Measurements from ENCODE around the gene CCDC171.
"Not testable (repeated sequence)": the region's sequence is repeated elsewhere in the genome, so short reads cannot be mapped to it uniquely, and the experiment has no call there.

CCDC171 gene

DNA sequence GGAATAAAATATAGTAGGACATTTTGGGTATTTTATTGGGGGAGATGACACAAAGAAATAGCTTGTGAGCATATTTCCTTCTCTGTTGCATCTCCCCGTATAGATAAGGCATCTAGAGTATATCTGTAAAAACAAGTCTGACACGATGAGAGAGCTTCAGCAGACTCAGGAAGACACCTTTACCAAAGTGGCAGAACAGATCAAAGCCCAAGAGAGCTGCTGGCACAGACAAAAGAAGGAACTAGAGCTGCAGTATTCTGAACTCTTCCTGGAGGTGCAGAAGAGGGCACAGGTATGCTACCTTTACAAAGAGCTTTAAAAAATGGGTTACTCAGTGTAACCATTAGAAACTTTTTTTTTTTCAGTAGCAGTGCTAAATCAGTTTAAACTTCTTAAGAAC, 176.7 kb downstream of the CCDC171 start:
- DNase-seq = no peak

DNA sequence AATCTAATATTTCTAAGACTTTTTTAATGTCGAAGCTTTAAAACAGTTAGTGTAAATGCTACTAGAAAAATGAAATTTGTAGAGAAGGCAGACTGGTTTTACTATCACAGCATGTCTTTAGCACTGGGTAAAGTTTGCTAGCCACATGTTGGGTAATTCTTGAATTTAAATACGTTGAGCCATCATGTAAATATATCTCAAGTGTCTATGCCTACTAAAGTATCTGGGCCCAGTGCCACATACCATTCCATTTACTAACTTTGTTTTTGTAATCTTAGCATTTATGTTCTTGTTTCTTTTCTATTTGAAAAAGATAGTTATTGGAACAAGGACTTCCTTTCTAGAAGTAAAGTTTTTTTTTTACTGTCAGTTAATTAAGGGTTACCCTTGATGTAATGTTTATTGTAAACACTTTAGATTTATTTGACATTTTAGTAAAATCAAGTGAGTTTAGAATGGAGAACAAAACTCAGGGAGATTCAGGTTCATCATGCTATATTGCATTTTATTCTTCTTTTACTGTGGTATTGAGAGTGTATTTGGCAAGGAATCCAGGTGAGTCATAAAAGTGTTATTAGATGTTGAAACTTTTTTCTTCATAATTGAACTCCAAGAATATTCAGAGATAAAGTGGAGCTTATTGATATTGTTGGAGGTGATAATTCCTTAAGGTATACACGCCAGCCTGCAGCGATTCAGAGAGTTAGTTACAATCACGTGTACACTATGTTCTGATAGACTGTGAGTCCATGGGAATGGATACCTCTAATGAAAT, 182.4 kb downstream of the CCDC171 start:
- in situ Hi-C loops (cut with HindIII; ENCODE audit: low pct_ligation_motif_present, low pct_unique_long_range_greater_than_20kb, low sequenced_read_pairs) = no loop called here
- DNase-seq = peak; percentile 33

More for the DNA sequence above, 176.7 kb downstream of the CCDC171 start:
- in situ Hi-C loops (cut with HindIII; ENCODE audit: low pct_ligation_motif_present, low pct_unique_long_range_greater_than_20kb, low sequenced_read_pairs) = no loop called here

DNA sequence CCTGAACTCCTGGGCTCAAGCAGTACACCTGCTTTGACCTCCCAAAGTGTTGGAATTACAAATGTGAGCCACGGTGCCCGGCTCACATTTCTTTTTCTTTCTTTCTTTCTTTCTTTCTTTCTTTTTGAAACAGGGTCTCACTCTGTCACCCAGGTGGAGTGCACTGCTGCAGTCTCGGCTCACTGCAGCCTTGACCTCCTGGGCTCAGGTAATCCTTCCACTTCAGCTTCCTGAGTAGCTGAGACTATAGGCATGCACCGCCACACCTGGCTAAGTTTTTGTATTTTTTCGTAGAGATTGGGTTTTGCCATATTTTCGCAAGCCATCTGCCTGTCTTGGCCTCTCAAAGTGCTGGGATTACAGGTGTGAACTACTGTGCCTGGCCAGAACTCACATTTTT, 183.7 kb downstream of the CCDC171 start:
- in situ Hi-C loops (cut with HindIII; ENCODE audit: low pct_ligation_motif_present, low pct_unique_long_range_greater_than_20kb, low sequenced_read_pairs) = no loop called here
- no peak for DNase-seq

DNA sequence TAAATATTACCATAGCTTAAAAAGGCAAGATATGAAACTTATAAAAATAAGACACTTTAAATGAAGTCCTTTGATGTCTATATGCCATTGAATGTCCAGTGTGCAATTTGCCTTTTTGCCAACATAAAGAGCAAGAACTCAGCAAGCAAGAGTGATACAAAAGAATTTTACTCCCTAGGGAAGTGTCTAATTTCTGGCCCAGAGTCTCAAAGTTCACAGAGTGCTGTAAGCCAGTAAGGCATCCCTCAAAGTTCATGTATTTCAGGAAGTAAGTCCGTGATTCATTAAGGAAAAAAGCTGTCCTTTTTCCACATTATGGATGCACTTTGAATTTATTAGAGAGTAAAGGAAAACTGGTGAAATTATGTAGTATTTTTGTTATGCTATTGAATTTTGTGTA, 185.2 kb downstream of the CCDC171 start:
- DNase-seq = no peak
- in situ Hi-C loops (cut with HindIII; ENCODE audit: low pct_ligation_motif_present, low pct_unique_long_range_greater_than_20kb, low sequenced_read_pairs) = no loop called here

DNA sequence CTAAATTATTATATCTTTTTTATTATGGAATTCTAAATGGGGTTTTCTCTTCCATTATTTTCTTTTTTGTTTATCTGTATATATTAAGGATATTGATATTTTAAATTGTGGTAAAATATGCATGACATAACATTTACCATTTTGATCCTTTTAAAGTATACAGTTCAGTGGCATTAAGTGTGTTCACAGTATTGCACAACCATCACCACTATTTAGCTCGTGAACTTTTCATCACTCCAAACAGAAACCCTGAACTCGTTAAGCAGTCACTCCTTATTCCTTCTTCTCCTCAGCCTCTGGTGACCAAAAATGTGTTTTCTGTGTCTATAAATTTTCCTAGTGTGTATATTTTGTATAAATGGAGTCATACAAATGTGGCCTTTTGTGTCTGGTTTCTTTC, 188.2 kb downstream of the CCDC171 start:
- DNase-seq = no peak

DNA sequence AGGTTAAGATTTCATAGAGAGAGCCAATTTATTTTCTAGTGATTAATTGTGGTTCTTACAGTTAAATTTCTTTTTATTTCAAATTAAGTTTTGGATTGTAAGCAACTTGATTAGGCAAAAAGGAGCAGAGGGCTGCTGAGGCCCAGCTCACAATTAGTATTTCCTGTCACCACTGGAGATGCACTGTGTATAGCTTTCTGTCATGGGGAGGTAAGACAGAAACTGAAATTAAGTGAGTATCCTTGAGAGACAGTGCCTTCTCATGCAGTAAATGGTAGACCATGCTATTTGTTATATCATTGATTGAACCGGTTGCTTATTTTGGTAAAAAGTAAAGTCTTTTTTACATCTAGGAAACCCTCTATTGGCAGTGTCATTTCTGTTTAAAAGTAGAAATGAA, 190.7 kb downstream of the CCDC171 start:
- DNase-seq = no peak
- in situ Hi-C loops (cut with HindIII; ENCODE audit: low pct_ligation_motif_present, low pct_unique_long_range_greater_than_20kb, low sequenced_read_pairs) = no loop called here

More for the DNA sequence above, 188.2 kb downstream of the CCDC171 start:
- in situ Hi-C loops (cut with HindIII; ENCODE audit: low pct_ligation_motif_present, low pct_unique_long_range_greater_than_20kb, low sequenced_read_pairs) = no loop called here

DNA sequence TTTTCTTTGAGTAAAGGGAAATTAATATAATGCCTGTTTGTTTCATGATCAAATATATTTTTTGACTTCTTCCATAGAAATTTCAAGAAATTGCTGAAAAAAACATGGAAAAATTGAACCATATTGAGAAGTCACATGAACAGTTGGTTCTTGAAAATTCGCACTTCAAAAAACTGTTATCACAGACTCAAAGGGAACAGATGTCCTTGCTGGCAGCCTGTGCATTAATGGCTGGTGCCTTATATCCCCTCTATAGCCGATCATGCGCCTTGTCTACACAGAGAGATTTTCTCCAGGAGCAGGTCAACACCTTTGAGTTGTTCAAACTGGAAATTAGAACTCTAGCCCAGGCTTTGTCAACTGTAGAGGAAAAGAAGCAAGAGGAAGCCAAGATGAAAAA, 191.4 kb downstream of the CCDC171 start:
- in situ Hi-C loops (cut with HindIII; ENCODE audit: low pct_ligation_motif_present, low pct_unique_long_range_greater_than_20kb, low sequenced_read_pairs) = no loop called here
- no peak for DNase-seq

DNA sequence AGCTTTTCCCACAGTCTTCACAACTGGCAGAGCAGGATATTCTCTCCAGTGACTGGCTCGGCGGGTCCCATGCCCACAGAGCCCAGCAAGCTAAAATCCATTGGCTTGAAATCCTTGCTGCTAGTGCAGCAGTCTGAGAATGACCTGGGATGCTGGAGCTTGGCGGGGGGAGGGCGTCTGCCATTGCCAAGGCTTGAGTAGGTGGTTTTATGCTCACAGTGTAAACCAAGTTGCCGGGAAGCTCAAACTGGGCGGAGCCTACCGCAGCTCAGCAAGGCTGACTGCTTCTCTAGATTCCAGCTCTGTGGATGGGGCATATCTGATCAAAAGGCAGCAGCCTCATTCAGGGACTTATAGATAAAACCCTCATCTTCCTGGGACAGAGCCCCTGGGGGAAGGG, 194.1 kb downstream of the CCDC171 start:
- in situ Hi-C loops (cut with HindIII; ENCODE audit: low pct_ligation_motif_present, low pct_unique_long_range_greater_than_20kb, low sequenced_read_pairs) = no loop called here
- no peak for DNase-seq

DNA sequence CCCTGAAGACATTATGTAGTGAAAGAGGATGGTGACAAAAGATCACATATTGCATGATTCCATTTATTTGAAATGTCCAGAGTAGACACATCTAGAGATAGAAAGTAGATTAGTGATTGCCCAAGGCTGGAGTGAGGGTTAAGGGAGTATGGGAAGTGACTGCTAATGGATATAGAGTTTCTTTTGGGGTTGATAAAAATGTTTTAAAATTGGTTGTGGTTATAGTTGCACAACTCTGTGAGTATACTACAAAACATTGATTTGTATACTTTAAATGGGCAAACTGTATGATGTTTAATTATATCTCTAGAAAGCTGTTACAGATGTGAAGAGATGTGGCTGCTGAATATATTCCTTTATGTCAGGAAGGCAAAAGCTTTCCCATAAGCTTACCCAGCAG, 202.8 kb downstream of the CCDC171 start:
- DNase-seq = no peak
- in situ Hi-C loops (cut with HindIII; ENCODE audit: low pct_ligation_motif_present, low pct_unique_long_range_greater_than_20kb, low sequenced_read_pairs) = no loop called here

DNA sequence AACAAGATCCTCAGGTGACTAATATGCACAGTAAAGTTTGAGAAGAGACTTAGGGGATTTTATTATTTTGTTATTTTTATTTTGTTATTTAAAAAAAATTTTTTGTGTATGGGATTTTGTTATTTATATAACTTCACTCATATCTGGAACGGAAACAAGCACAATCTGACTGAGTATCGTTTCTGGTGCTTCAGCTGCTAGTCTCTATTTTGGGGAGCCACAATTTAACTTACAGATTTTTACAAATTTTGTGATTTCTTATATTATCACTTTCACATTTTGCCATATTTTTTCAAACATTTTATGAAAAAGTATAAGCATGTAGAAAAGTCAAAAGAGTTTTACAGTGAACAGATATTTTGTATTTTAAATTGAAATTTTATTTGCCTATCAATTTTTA, 208.7 kb downstream of the CCDC171 start:
- DNase-seq = no peak
- in situ Hi-C loops (cut with HindIII; ENCODE audit: low pct_ligation_motif_present, low pct_unique_long_range_greater_than_20kb, low sequenced_read_pairs) = no loop called here

DNA sequence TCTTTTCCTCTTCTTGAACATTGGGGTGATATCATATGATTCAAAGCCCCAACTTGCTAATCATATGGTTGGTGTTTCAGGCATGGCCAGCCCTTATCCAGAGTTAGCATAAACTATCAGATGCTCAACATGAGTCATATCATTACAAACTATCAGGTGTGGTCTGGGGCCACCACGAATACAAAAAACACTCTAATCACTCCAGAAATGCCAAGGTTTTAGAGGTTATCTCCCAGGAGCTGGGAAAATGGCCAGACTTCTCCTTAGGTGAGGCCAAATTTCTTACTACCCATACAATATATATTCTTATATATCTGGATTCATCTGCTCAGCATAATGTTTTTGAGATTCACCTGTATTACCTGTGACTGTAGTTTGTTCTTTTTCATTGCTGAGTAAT, 210.5 kb downstream of the CCDC171 start:
- in situ Hi-C loops (cut with HindIII; ENCODE audit: low pct_ligation_motif_present, low pct_unique_long_range_greater_than_20kb, low sequenced_read_pairs) = no loop called here
- no peak for DNase-seq

DNA sequence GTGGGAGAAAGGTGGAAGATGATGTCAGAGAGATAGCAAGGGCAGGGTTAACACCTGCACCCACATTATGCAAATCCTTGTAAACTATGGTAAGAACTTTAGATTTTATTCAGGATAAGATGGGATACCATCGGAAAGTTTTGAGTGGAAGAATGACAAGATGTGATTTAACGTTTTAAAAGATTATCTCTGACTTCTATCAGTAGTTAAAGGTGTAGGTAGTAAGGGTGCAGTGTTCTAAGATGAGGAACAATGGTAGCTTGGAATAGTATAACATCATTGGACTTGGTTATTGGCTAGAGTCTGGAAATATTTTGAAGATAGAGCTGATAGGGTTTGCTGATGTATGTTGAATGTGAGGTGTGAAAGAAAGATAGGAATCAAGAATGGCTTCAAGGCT, 211.3 kb downstream of the CCDC171 start:
- in situ Hi-C loops (cut with HindIII; ENCODE audit: low pct_ligation_motif_present, low pct_unique_long_range_greater_than_20kb, low sequenced_read_pairs) = no loop called here
- no peak for DNase-seq

DNA sequence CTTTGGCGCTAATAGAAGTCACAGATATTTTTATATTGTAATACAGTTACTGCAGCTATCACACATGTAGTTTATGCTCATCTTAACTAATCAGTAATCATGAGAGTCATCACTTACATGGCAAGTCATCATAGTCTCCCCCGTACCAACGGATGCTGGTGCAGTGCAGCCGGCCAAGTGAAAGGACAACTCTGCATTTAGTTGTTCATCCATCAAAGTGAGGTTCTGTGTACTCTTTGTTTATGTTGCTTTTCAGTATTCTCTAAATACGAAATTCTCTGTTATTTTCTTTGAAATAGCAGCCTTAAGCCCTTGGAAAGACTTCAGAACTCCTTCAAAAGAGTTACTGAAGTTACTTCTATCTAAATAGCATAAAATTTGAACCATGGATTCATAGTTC, 216.7 kb downstream of the CCDC171 start:
- in situ Hi-C loops (cut with HindIII; ENCODE audit: low pct_ligation_motif_present, low pct_unique_long_range_greater_than_20kb, low sequenced_read_pairs) = no loop called here
- DNase-seq = no peak

DNA sequence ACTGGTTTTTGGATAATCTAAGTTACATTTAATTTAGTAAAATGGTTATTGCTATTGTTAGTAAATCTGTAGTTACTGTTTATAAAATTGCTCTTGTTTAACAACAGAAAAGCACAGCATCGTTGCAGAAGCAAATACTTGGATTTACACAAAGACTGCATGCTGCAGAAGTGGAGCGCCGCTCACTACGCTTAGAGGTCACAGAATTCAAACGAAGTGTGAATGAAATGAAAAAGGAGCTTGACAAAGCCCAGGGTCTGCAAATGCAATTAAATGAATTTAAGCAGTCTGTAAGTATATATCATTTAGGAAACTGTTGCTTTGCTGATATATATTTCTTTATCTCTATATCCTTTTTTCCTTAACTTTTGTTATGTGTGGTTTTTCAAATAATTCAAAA, 226.0 kb downstream of the CCDC171 start:
- DNase-seq = no peak
- in situ Hi-C loops (cut with HindIII; ENCODE audit: low pct_ligation_motif_present, low pct_unique_long_range_greater_than_20kb, low sequenced_read_pairs) = no loop called here

DNA sequence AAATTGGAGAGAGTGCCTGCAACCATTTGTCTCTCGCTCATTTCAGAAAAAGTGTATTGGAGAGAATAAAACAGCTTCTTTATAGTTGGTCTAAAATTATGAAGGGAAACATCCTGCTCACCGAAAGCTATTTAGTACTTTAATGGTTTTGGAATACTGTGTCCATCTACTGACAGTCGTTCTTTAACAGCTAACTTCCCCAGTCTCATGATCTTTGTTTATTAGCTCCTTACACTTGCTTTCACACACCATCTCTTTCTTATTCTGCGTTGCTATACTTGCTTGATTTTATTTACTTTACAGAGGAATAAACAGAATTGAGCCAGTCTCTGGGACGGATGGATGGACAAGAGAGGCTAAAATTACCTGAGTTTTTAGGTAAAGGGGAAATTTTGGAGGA, 229.3 kb downstream of the CCDC171 start:
- DNase-seq = no peak
- in situ Hi-C loops (cut with HindIII; ENCODE audit: low pct_ligation_motif_present, low pct_unique_long_range_greater_than_20kb, low sequenced_read_pairs) = no loop called here

DNA sequence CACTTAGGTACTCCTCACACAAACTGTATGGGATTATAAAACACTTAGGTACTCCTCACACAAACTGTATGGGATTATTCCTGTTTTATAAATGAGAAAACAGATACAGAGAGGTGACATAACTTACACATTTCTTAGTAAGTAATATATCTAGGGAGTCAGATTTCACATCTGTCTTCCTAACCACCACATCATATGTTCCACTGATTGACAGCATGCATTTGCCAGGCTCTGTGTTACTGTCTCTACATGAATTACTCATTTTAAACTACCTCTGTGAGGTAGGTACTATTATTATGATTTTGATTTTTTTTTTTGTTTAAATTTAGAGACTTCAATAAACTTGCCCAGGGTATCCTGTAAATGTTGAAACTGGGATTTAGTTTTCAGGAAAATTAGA, 232.7 kb downstream of the CCDC171 start:
- in situ Hi-C loops (cut with HindIII; ENCODE audit: low pct_ligation_motif_present, low pct_unique_long_range_greater_than_20kb, low sequenced_read_pairs) = no loop called here
- no peak for DNase-seq

DNA sequence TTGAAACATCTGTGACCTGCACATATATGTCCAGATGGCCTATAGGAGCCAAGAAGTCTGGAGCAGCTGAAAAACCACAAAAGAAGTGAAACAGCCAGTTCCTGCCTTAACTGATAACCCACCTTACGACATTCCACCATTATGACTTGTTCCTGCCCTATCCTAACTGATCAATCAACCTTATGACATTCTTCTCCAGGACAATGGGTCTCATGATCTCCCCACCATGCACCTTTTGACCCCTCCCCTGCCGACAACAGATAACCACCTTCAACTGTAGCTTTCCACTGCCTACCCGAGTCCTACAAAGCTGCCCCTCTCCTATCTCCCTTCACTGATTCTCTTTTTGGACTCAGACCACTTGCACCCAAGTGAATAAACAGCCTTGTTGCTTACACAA, 233.8 kb downstream of the CCDC171 start:
- in situ Hi-C loops (cut with HindIII; ENCODE audit: low pct_ligation_motif_present, low pct_unique_long_range_greater_than_20kb, low sequenced_read_pairs) = no loop called here
- no peak for DNase-seq

DNA sequence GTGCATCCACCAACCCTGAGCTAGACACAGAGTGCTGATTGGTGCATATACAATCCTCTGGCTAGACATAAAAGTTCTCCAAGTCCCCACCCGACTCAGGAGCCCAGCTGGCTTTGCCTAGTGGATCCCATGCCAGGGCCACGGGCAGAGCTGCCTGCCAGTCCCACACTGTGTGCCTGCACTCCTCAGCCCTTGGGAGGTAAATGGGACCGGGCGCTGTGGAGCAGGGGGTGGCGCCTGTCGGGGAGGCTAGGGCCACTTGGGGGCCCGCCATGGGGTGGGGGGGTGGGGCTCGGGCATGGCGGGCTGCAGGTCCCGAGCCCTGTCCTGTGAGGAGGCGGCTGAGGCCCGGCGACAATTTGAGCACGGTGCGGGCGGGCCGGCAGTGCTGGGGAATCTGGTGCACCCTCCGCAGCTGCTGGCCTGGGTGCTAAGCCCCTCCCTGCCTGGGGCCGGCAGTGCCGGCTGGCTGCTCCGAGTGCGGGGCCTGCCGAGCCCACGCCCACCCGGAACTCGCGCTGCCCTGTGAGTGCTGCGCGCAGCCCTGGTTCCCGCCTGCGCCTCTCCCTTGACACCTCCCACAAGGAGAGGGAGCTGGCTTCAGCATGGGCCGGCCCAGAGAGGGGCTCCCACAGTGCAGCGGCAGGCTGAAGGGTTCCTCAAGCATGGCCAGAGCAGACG, 257.5 kb downstream of the CCDC171 start:
- DNase-seq; in situ Hi-C loops (cut with HindIII; ENCODE audit: low pct_ligation_motif_present, low pct_unique_long_range_greater_than_20kb, low sequenced_read_pairs): not testable (repeated sequence)

DNA sequence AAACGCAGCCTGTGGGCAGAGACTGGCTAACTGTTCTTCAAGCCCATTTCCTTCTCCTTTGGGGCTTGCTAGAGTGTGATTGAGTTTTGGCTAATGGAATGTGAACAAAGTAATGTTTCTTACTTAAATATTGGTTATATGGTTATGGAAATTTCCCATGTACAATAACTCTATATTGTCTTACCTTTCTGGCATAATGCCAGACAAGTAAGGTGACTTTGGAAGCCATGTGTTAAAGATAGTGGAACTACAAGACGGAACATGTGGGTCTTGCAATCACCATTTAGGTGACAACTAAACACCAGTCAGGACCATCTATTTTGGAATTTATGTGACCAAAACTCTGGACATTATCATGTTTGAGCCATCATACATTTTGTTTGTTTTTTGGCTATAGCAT, 260.2 kb downstream of the CCDC171 start:
- no peak for DNase-seq
- in situ Hi-C loops (cut with HindIII; ENCODE audit: low pct_ligation_motif_present, low pct_unique_long_range_greater_than_20kb, low sequenced_read_pairs) = no loop called here

DNA sequence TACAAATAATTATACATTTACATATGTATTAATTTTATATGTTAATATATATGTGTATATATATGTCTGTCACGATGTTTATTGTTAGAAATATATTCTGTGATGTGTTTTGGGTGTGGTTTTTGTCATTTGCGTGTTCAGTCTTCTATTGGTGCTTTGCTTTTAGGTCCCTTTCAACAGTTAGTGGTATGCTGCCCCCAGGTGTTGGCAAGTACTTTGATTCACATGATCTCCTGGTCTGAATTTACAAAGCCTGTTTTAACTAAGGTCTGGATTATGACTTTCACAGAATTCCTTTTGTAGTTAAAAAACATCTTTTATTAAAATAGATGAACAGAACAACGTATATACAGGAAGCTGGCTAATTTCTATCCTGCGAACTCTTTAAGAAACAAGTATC, 271.5 kb downstream of the CCDC171 start:
- peak; percentile 14 for DNase-seq
- in situ Hi-C loops (cut with HindIII; ENCODE audit: low pct_ligation_motif_present, low pct_unique_long_range_greater_than_20kb, low sequenced_read_pairs) = no loop called here

Measured in ACHN (cell line).